ENCODE results near the gene ELL.

DNA sequence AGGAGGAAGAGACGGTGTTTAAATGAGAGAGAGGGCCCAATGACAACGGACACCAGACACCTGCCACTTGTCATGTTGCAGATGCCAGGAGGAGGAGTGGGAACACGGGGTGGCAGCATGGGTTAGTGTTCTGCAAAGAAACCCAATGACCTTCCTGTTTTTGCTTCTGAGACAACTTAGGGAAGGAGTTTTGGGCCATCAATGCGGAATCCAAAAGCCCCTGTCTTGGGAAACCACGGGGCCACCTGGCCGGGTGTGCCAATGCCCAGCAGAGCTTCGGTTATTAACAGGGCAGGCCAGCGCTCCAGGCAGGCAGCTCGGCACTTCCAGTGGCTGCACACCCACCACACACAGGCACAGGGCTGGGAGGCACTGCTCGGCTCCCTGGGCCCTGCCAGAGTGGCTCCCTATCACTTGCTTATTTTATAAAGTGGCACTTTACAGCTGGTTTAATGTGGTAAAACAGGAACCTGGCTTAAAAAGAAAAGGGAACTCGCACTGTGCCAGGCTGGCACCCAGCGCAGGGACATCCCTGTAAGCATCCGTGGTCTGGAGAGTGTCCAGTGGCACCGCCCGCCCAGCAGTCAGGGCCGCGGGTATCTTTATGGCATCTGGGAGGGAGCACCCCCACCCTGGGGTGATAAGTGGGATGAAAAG is 19.1 kb downstream of the ELL start:
- no peak for TF ChIP-seq EZH2 (IDR thresholded peaks at IDR 0.05; ENCODE audit: borderline replicate concordance, low read length)
- TF ChIP-seq, protein P1, sequence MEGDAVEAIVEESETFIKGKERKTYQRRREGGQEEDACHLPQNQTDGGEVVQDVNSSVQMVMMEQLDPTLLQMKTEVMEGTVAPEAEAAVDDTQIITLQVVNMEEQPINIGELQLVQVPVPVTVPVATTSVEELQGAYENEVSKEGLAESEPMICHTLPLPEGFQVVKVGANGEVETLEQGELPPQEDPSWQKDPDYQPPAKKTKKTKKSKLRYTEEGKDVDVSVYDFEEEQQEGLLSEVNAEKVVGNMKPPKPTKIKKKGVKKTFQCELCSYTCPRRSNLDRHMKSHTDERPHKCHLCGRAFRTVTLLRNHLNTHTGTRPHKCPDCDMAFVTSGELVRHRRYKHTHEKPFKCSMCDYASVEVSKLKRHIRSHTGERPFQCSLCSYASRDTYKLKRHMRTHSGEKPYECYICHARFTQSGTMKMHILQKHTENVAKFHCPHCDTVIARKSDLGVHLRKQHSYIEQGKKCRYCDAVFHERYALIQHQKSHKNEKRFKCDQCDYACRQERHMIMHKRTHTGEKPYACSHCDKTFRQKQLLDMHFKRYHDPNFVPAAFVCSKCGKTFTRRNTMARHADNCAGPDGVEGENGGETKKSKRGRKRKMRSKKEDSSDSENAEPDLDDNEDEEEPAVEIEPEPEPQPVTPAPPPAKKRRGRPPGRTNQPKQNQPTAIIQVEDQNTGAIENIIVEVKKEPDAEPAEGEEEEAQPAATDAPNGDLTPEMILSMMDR (conservative IDR thresholded peaks at IDR 0.05 in 1 of 2, IDR thresholded peaks at IDR 0.05 in 1 of 2; ENCODE audit: extremely low read depth in 1 of 2, insufficient read depth in 1 of 2, low read depth in 1 of 2, low read length in 2 of 2), result no peak

Data from mammary epithelial cell (primary cell).